HepG2 (cell line): Measurements from ENCODE around the gene PRM2. TPM values are rescaled to one million over a fixed set of nuclear protein-coding genes. Genes with fewer than 3 reads are reported as not detected.

Experiments
- ATAC-seq: fragments of 200-7000 bp; cut with Tn5 transposase; 3 replicates; pipeline ENCODE4 v1.9.1; 2020; ENCODE audit warnings: mild to moderate bottlenecking, moderate library complexity
- BruUV-seq: library from RNA; stranded (reverse); fragments of 400-500 nt; replicated peaks from 2 replicates; lab custom pipeline; 2021; lab: Mats Ljungman, UMichigan
- CTCF ChIA-PET: fragments of 300-600 bp; formaldehyde crosslinking; extraction: SDS; loops from one replicate; lab custom pipeline; 2021; ENCODE audit warnings: low total read pairs, inconsistent platforms, low intra/inter-chr PET ratio; lab: Yijun Ruan, JAX
- POLR2A ChIA-PET: fragments of 350-600 bp; sonication (Branson Sonifier 250); formaldehyde crosslinking; loops from one replicate; lab custom pipeline; 2020; ENCODE audit warnings: antibody characterized with exemption, inconsistent platforms; lab: Yijun Ruan, JAX
- DNase-seq: peaks from one replicate; pipeline ENCODE4 v3.0.0-alpha.2; 2015; ENCODE audit warnings: low spot score
- FAIRE-seq: peaks from 3 replicates; lab custom pipeline; 2011; peaks lifted over from hg19 to GRCh38; lab: Jason Lieb, UNC
- H2AFZ ChIP-seq: one replicate; pipeline ENCODE4 v1.6.1; 2011; ENCODE audit warnings: low read length, inconsistent platforms
- H3K27ac ChIP-seq: fragments of 300-600 bp; 3 replicates; pipeline ENCODE4 v1.8.0; 2011; ENCODE audit warnings: mixed run types, mild to moderate bottlenecking, mixed read lengths, low read length, inconsistent platforms; ENCODE audit not compliant: insufficient read depth; ENCODE audit errors: extremely low read length
- H3K27me3 ChIP-seq, 2 experiments: fragments of 200-600 bp in 1 of 2; 2 replicates in 1 of 2; 3 replicates in 1 of 2; pipeline versions ENCODE4 v1.6.0 to v1.8.0; 2011; ENCODE audit warnings: low read length in 2 of 2, mild to moderate bottlenecking in 2 of 2, moderate library complexity in 2 of 2, inconsistent platforms in 1 of 2; ENCODE audit not compliant: insufficient read depth in 2 of 2, control insufficient read depth in 1 of 2
- H3K36me3 ChIP-seq, 2 experiments: fragments of 200-600 bp in 1 of 2; replicated peaks in 1 of 2; 2 replicates in 1 of 2; 3 replicates in 1 of 2; pipeline versions ENCODE4 v1.5.1 to v1.8.0; 2011; ENCODE audit warnings: low read length in 2 of 2, inconsistent platforms in 1 of 2; ENCODE audit not compliant: insufficient read depth in 2 of 2, control insufficient read depth in 1 of 2
- H3K4me1 ChIP-seq: 2 replicates; pipeline ENCODE4 v1.5.1; 2012; ENCODE audit warnings: low read length, inconsistent platforms; ENCODE audit not compliant: insufficient read depth
- H3K4me2 ChIP-seq: 2 replicates; pipeline ENCODE4 v1.6.0; 2011; ENCODE audit warnings: low read depth, low read length, inconsistent platforms
- H3K4me3 ChIP-seq, 3 experiments: fragments of 200-600 bp in 1 of 3; sonication (generic), shearing (Covaris generic) in 1 of 3; replicated peaks in 1 of 3; 2 replicates each; pipeline ENCODE4 v1.5.1; 2011 to 2016; ENCODE audit warnings: low read length in 3 of 3, inconsistent platforms in 2 of 3, low read depth in 2 of 3, mild to moderate bottlenecking in 2 of 3, control low read depth in 1 of 3, mixed read lengths in 1 of 3; ENCODE audit not compliant: insufficient read depth in 1 of 3
- H3K79me2 ChIP-seq: one replicate; pipeline ENCODE4 v1.6.1; 2011; ENCODE audit warnings: low read length, inconsistent platforms; ENCODE audit not compliant: insufficient read depth
- H3K9ac ChIP-seq: 2 replicates; pipeline ENCODE4 v1.6.0; 2011; ENCODE audit warnings: mild to moderate bottlenecking, low read depth, low read length, inconsistent platforms; ENCODE audit not compliant: insufficient read depth
- H3K9me3 ChIP-seq: 2 replicates; pipeline ENCODE4 v1.5.1; 2012; ENCODE audit warnings: mild to moderate bottlenecking, low read length
- H4K20me1 ChIP-seq: 2 replicates; pipeline ENCODE4 v1.6.0; 2011; ENCODE audit warnings: inconsistent platforms, mild to moderate bottlenecking, low read length, moderate library complexity; ENCODE audit not compliant: insufficient read depth
- ATF5 ChIP-seq: sonication (generic); formaldehyde crosslinking; IDR thresholded peaks from 2 replicates; pipeline ENCODE4 v1.4.0; 2020; ENCODE audit warnings: mild to moderate bottlenecking, low read depth, missing genetic modification reagents
- CBFB ChIP-seq: sonication (generic); formaldehyde crosslinking; IDR thresholded peaks from 2 replicates; pipeline ENCODE4 v1.4.0; 2020; ENCODE audit warnings: missing genetic modification reagents
- GABPB1 ChIP-seq: IDR thresholded peaks from 2 replicates; pipeline ENCODE4 v1.6.1; 2016; ENCODE audit warnings: mild to moderate bottlenecking, missing genetic modification reagents, moderate library complexity, missing compliant biosample characterization
- PBX3 ChIP-seq: sonication (generic); formaldehyde crosslinking; IDR thresholded peaks from 2 replicates; pipeline ENCODE4 v1.8.1; 2023; ENCODE audit warnings: missing genetic modification reagents, inconsistent platforms, borderline replicate concordance
- RXRA ChIP-seq: sonication (generic); formaldehyde crosslinking; IDR thresholded peaks from 2 replicates; pipeline ENCODE4 v1.5.1; 2020; ENCODE audit warnings: missing genetic modification reagents
- TOPORS ChIP-seq: sonication (generic); formaldehyde crosslinking; IDR thresholded peaks from 2 replicates; pipeline ENCODE4 v1.8.0; 2023; ENCODE audit warnings: mild to moderate bottlenecking, missing genetic modification reagents
- TRAFD1 ChIP-seq: sonication (generic); formaldehyde crosslinking; IDR thresholded peaks from 2 replicates; pipeline ENCODE4 v1.5.1; 2020; ENCODE audit warnings: missing genetic modification reagents, mild to moderate bottlenecking, borderline replicate concordance
- ZBTB2 ChIP-seq: sonication (generic); formaldehyde crosslinking; IDR thresholded peaks from 2 replicates; pipeline ENCODE4 v1.8.0; 2022; ENCODE audit warnings: low read depth, missing genetic modification reagents
- ZNF160 ChIP-seq: sonication (generic); formaldehyde crosslinking; IDR thresholded peaks from 2 replicates; pipeline ENCODE4 v1.8.0; 2022; ENCODE audit warnings: mild to moderate bottlenecking, inconsistent platforms, missing genetic modification reagents
- ZNF274 ChIP-seq: sonication (generic); formaldehyde crosslinking; IDR thresholded peaks from 2 replicates; pipeline ENCODE4 v1.5.1; 2020; ENCODE audit warnings: mild to moderate bottlenecking, missing genetic modification reagents
- ZNF296 ChIP-seq: sonication (generic); formaldehyde crosslinking; conservative IDR thresholded peaks from 2 replicates; pipeline ENCODE4 v1.5.0; 2020; ENCODE audit warnings: mild to moderate bottlenecking, missing genetic modification reagents
- ZNF703 ChIP-seq: sonication (generic); formaldehyde crosslinking; IDR thresholded peaks from 2 replicates; pipeline ENCODE4 v1.5.1; 2020; ENCODE audit warnings: missing genetic modification reagents, mild to moderate bottlenecking, moderate library complexity, borderline replicate concordance
- ZZZ3 ChIP-seq: sonication (generic); formaldehyde crosslinking; IDR thresholded peaks from 2 replicates; pipeline ENCODE4 v1.4.0; 2020; ENCODE audit warnings: missing genetic modification reagents, mild to moderate bottlenecking, borderline replicate concordance
- WGBS: methylation state at CpG from one replicate; pipeline ENCODE4 v1.1.6; 2017; ENCODE audit warnings: low lambda C conversion rate; 5-methylcytosine and 5-hydroxymethylcytosine counted together
- in situ Hi-C: cut with HindIII; loops from 2 replicates; pipeline ENCODE4 v1.10.0; 2017; ENCODE audit warnings: low pct_unique_long_range_greater_than_20kb; ENCODE audit not compliant: extremely low pct_ligation_motif_present
- intact Hi-C: fragments of 100-400 bp; cut with micrococcal nuclease; formaldehyde crosslinking; loops from one replicate; pipeline ENCODE4 v1.10.0; 2022; ENCODE audit not compliant: unreplicated experiment
- polyA plus RNA-seq, 8 experiments: library from polyadenylated mRNA; depleted of rRNA in 3 of 8; stranded (reverse) in 7 of 8; unstranded in 1 of 8; fragments of >200 nt; fragmentation: Illumina TruSeq in 4 of 8; extraction: Trizol in 4 of 8; gene quantifications; 2 replicates each; pipeline versions ENCODE4 v1.2.1 to v1.2.3, GENCODE V29; 2011 to 2016; ENCODE audit warnings: low read depth in 4 of 8, missing spikeins in 1 of 8, mixed read lengths in 1 of 8; ENCODE audit not compliant: insufficient read depth in 1 of 8
- total RNA-seq, 5 experiments: library from RNA; depleted of rRNA; stranded (reverse); fragments of >200 nt; fragmentation: Illumina TruSeq; extraction: Trizol; gene quantifications; 2 replicates each; pipeline ENCODE4 v1.2.3, GENCODE V29; 2016; ENCODE audit warnings: low read depth in 1 of 5
- TF ChIP-seq, protein P1 (sequence below): sonication (generic); formaldehyde crosslinking; IDR thresholded peaks from 2 replicates; pipeline ENCODE4 v1.4.0; 2020; ENCODE audit warnings: missing genetic modification reagents

PRM2 gene
- total and polyA plus RNA-seq, 2 of the 13 experiments (the other 11 are each of a cell fraction or from before 2014, with no cell fraction given), result 0.54 TPM; not detected in 1

DNA sequence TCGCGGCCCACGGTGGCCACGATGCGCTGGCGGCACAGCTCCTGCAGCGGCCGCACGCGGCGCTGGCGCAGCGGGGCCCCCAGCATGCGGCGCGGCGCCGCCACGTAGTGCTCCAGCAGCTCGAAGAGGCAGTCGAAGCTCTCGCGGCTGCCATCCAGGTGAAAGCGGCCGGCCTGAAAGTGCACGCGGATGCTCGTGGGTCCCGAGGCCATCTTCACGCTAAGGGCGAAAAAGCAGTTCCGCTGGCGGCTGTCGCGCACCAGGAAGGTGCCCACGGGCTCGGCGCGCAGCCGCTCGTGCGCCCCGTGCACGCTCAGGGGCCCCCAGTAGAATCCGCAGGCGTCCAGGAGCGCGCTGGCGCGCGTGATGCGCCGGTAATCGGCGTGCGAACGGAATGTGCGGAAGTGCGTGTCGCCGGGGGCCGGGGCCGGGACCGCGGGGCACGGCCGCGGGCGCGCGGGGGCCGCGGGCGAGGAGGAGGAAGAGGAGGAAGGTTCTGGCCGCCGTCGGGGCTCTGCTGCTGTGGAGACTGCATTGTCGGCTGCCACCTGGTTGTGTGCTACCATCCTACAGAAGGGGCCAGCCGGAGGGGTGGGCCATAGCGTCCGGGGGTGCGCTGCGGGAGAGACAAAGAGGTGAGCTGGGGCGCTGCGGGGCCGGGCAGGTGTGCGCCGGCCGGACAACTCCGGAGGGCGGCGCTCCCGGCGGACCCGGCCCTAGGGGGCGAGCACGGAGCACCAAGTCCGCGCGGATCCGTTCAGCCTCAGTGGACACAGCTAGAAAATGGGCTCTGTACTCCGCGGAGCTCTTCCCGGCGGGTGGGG is 21.2 kb downstream of the PRM2 start:
- DNase-seq, result no peak
- BruUV-seq, result no TSS peak
- Histone ChIP-seq H3K4me2 (peak overlapping the region; percentile 85), H3K9me3 (no peaks in the 10 kb centered on the region), H3K4me1 (peaks cover 83% of the 10 kb centered on the region), H3K36me3 (peaks cover 2 to 8% of the 10 kb centered on the region in 2 experiments; a peak in 4 of 5 replicates), H3K27ac (peak overlapping the region; percentile 65), H3K9ac (peak overlapping the region; percentile 84), H3K79me2 (peaks cover 28% of the 10 kb centered on the region), H3K27me3 (no peaks in the 10 kb centered on the region; a peak in 2 of 5 replicates), H3K4me3 (peak overlapping the region; percentile 87 to 98 (median 95)), H2AFZ (no peak overlapping the region), H4K20me1 (peaks cover 47% of the 10 kb centered on the region)
- intact Hi-C loops, result loop anchor here (5.0 kb wide), 2 partner anchors 42 to 117 kb away; no protein-coding TSS in a partner anchor
- peak; percentile 13 for ATAC-seq
- in situ Hi-C loops, result loop anchor here (5.0 kb wide), 2 partner anchors 92 to 288 kb away; partner anchors contain the start of gene RMI2
- WGBS, result 60% methylated on average over 79 of the region's 105 CpGs
- FAIRE-seq, result no peak
- ChIA-PET POLR2A (interaction anchor here (0.5 to 9.0 kb wide), 65 partner anchors 9 to 511 kb away, joined by 3 to 351 read pairs (median 9); partner anchors contain the start of genes CLEC16A, DEXI, NUBP1 and PRM1), CTCF (interaction anchor here (1.0 to 5.2 kb wide), 5 partner anchors 101 to 298 kb away, joined by 6 to 38 read pairs (median 15); no protein-coding TSS in a partner anchor)
- TF ChIP-seq CBFB (CRISPR knock-in tag), result 0 out of 2 replicates have a peak, but pooled peaks have one; percentile 11
- TF ChIP-seq ZBTB2 (CRISPR knock-in tag), result no peak
- no peak for TF ChIP-seq PBX3
- no peak for TF ChIP-seq TRAFD1
- no peak for TF ChIP-seq ATF5
- TF ChIP-seq ZNF703 (CRISPR knock-in tag), result 0 out of 2 replicates have a peak, but pooled peaks have one; percentile 2
- TF ChIP-seq ZNF160 (CRISPR knock-in tag), result no peak
- peak; percentile 29; the same call in 1 of the 2 replicates for TF ChIP-seq RXRA (CRISPR knock-in tag)
- TF ChIP-seq, protein P1, sequence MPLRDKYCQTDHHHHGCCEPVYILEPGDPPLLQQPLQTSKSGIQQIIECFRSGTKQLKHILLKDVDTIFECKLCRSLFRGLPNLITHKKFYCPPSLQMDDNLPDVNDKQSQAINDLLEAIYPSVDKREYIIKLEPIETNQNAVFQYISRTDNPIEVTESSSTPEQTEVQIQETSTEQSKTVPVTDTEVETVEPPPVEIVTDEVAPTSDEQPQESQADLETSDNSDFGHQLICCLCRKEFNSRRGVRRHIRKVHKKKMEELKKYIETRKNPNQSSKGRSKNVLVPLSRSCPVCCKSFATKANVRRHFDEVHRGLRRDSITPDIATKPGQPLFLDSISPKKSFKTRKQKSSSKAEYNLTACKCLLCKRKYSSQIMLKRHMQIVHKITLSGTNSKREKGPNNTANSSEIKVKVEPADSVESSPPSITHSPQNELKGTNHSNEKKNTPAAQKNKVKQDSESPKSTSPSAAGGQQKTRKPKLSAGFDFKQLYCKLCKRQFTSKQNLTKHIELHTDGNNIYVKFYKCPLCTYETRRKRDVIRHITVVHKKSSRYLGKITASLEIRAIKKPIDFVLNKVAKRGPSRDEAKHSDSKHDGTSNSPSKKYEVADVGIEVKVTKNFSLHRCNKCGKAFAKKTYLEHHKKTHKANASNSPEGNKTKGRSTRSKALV, result peak; percentile 57; the same call in 1 of the 2 replicates
- 0 out of 2 replicates have a peak, but pooled peaks have one; percentile 10 for TF ChIP-seq GABPB1 (CRISPR knock-in tag)
- 0 out of 2 replicates have a peak, but pooled peaks have one; percentile 1 for TF ChIP-seq TOPORS (CRISPR knock-in tag)
- no peak for TF ChIP-seq ZNF296 (CRISPR knock-in tag)
- TF ChIP-seq ZZZ3 (CRISPR knock-in tag), result peak; percentile 20; the same call in 1 of the 2 replicates
- TF ChIP-seq ZNF274 (CRISPR knock-in tag), result peak; percentile 77; the same call in 1 of the 2 replicates
